DMS53 treated with DMSO at 0.1 percent for 48 hours (cell line): ENCODE results near the gene SAC3D1.

Source experiments
- DNase-seq: peaks from one replicate; lab custom pipeline; 2025; ENCODE audit not compliant: unreplicated experiment; lab: John Stamatoyannopoulos, UW

The SAC3D1 gene

GRCh38 chr11:65086809-65087208, 45.8 kb downstream of the SAC3D1 start:
- DNase-seq: no peak

GRCh38 chr11:65087216-65087615, 46.2 kb downstream of the SAC3D1 start:
- DNase-seq: no peak

GRCh38 chr11:65087827-65088226, 46.8 kb downstream of the SAC3D1 start:
- no peak for DNase-seq

GRCh38 chr11:65089621-65090020, 48.6 kb downstream of the SAC3D1 start:
- no peak for DNase-seq

GRCh38 chr11:65090628-65091027, 49.6 kb downstream of the SAC3D1 start:
- no peak for DNase-seq
